T-cell (primary cell): Measurements from ENCODE around the gene ENOX1. TPM values are rescaled to one million over a fixed set of nuclear protein-coding genes. Genes with fewer than 3 reads are reported as not detected.

Experiments
- ATAC-seq, 4 experiments: fragments of 200-7000 bp in 3 of 4; fragments of 150-1000 bp in 1 of 4; cut with Tn5 transposase; replicated peaks in 1 of 4; 1 replicate in 3 of 4; 2 replicates in 1 of 4; pipeline ENCODE4 v1.10.0; 2021; ENCODE audit warnings: moderate library complexity in 3 of 4, mild to moderate bottlenecking in 2 of 4, moderate number of reproducible peaks in 1 of 4
- CTCF ChIA-PET, 2 donors: fragments of 300-600 bp; sonication (Branson Sonifier 250); formaldehyde crosslinking; loops; one replicate each; lab custom pipeline; 2022; ENCODE audit warnings: antibody characterized with exemption in 2 of 2; lab: Charles Lee
- POLR2A ChIA-PET, 2 donors: fragments of 300-600 bp; sonication (Branson Sonifier 250); formaldehyde crosslinking; loops; one replicate each; lab custom pipeline; 2022; ENCODE audit warnings: antibody characterized with exemption in 2 of 2; lab: Charles Lee
- DNase-seq, 35 experiments: peaks; one replicate each; pipeline versions ENCODE4 v3.0.0 to v3.0.0-alpha.2; 2013 to 2023
- H3K27ac ChIP-seq: one replicate; pipeline ENCODE4 v1.5.1; 2013; ENCODE audit warnings: low read length
- H3K27me3 ChIP-seq, 2 experiments: replicated peaks in 1 of 2; 1 replicate in 1 of 2; 2 replicates in 1 of 2; pipeline versions ENCODE4 v1.6.1 to v1.7.0; 2013; ENCODE audit warnings: low read length in 1 of 2, mixed read lengths in 1 of 2; ENCODE audit not compliant: control insufficient read depth in 2 of 2, insufficient read depth in 2 of 2; ENCODE audit errors: extremely low read depth in 1 of 2
- H3K36me3 ChIP-seq, 2 donors: 1 replicate in 1 of 2; 2 replicates in 1 of 2; pipeline versions ENCODE4 v1.6.1 to v1.7.0; 2013; ENCODE audit warnings: low read length in 1 of 2; ENCODE audit not compliant: control insufficient read depth in 2 of 2, insufficient read depth in 1 of 2; ENCODE audit errors: extremely low read depth in 1 of 2
- H3K4me1 ChIP-seq, 2 experiments: 1 replicate in 1 of 2; 2 replicates in 1 of 2; pipeline versions ENCODE4 v1.6.1 to v1.7.0; 2013; ENCODE audit warnings: low read length in 2 of 2, mixed read lengths in 1 of 2; ENCODE audit not compliant: insufficient read depth in 2 of 2, control insufficient read depth in 1 of 2; ENCODE audit errors: extremely low read depth in 1 of 2
- H3K4me3 ChIP-seq, 2 donors: 1 replicate in 1 of 2; 2 replicates in 1 of 2; pipeline versions ENCODE4 v1.5.1 to v1.7.0; 2013; ENCODE audit warnings: mild to moderate bottlenecking in 2 of 2, low read length in 1 of 2, moderate library complexity in 1 of 2; ENCODE audit not compliant: control insufficient read depth in 1 of 2; ENCODE audit errors: extremely low read depth in 1 of 2
- H3K9me3 ChIP-seq: 2 replicates; pipeline ENCODE4 v1.7.0; 2013
- H3K27ac Mint-ChIP-seq, 2 donors: one replicate each; pipeline ENCODE4 v1.8.0; 2020 to 2021; ENCODE audit warnings: mild to moderate bottlenecking in 2 of 2, mixed read lengths in 2 of 2
- H3K27me3 Mint-ChIP-seq, 2 donors: one replicate each; pipeline ENCODE4 v1.8.0; 2021 to 2022; ENCODE audit warnings: mixed read lengths in 2 of 2
- H3K36me3 Mint-ChIP-seq: one replicate; pipeline ENCODE4 v1.8.0; 2021; ENCODE audit warnings: mixed read lengths
- H3K4me1 Mint-ChIP-seq, 3 donors: one replicate each; pipeline ENCODE4 v1.8.0; 2020 to 2022; ENCODE audit warnings: mixed read lengths in 3 of 3, mild to moderate bottlenecking in 1 of 3
- H3K4me3 Mint-ChIP-seq, 3 donors: one replicate each; pipeline ENCODE4 v1.8.0; 2020 to 2022; ENCODE audit warnings: mild to moderate bottlenecking in 3 of 3, mixed read lengths in 3 of 3, moderate library complexity in 3 of 3
- H3K9me3 Mint-ChIP-seq, 3 donors: one replicate each; pipeline ENCODE4 v1.8.0; 2020 to 2022; ENCODE audit warnings: mixed read lengths in 3 of 3
- WGBS: methylation state at CpG from one replicate; pipeline ENCODE4 v1.1.5; 2013; ENCODE audit warnings: missing lambda C conversion rate; ENCODE audit not compliant: insufficient coverage; 5-methylcytosine and 5-hydroxymethylcytosine counted together
- total RNA-seq, 35 experiments: library from RNA in 6 of 35; stranded (reverse) in 6 of 35; fragments of 120-200 nt in 1 of 35; gene quantifications; one replicate each; pipeline versions ENCODE4 v1.2.1 to v1.2.4 and lab custom pipeline; 2013 to 2026

Gene ENOX1
- total RNA-seq, 5 donors from 2014 or later (not counting 1 experiment from before 2014, with no cell fraction given) = 0.10 TPM; not detected in 4

DNA sequence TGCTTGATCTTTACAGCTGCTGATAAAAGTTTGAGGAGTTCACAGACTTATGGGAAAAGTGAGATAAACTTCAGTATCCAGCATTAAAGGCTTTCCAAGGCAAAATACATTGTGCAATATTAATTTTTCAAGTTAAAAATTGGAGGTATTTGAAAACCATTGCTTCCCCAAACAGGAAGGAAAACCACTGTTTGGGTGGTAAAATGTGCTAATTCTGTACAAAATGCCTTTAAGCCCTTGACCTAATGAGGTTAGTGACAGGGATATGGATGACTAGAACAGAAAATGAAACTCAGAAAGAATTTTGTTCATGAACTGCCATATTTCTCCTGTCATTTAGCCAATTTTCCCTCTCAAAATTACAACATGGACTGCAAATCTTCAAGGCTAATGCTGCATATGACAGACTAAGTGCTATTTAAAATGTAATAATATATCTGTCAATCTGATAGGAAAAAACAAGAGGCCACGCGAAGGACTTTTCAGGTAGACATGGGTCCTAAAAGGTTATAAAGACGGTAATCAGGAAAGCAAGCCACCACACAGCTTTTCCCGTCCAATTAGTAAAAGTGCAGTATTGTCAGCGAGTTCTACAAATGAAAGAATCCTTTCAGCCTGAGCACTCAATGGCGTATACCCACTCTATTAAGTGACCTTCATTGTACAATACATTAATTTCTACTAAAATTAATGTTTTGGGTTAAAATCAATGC is 212.8 kb downstream of the ENOX1 start:
- Histone ChIP-seq H3K9me3 (no peaks in the 10 kb centered on the region), H3K27ac (no peak overlapping the region), H3K4me1 (no peaks in the 10 kb centered on the region), H3K4me3 (no peak overlapping the region), H3K27me3 (no peaks in the 10 kb centered on the region), H3K36me3 (no peaks in the 10 kb centered on the region)
- DNase-seq (no peak), ATAC-seq (no peak)
- no CpG with 5 or more reads among the region's 6 CpGs for WGBS
- Mint-ChIP-seq H3K27ac (no peak overlapping the region), H3K36me3 (no peaks in the 10 kb centered on the region), H3K27me3 (peaks cover 0 to 14% of the 10 kb centered on the region in 2 donors), H3K4me3 (no peak overlapping the region), H3K4me1 (no peaks in the 10 kb centered on the region), H3K9me3 (no peaks in the 10 kb centered on the region)
- ChIA-PET POLR2A (no interaction called here), CTCF (no interaction called here)

DNA sequence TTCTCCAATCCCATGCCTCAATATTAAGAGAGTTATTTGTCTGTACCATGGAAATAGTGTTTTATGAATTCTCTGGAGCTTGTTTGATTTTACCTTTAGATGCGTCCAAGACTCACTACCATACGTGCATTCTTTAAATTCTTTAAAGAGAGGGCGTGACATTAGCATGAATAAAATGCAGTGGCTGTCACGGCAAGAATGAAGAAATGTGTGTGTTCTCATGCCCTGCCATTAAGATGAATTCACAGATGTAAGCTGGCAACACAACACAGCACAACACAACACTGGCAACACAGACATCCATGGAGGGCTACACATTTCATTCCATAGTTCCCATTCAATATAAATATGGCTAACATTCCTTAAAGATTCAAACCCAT is 213.4 kb downstream of the ENOX1 start:
- H3K4me3 Mint-ChIP-seq = no peak overlapping the region
- no peaks in the 10 kb centered on the region for H3K4me1 Mint-ChIP-seq
- Histone ChIP-seq H3K27me3 (no peaks in the 10 kb centered on the region), H3K9me3 (no peaks in the 10 kb centered on the region), H3K36me3 (no peaks in the 10 kb centered on the region), H3K4me1 (no peaks in the 10 kb centered on the region), H3K27ac (no peak overlapping the region), H3K4me3 (no peak overlapping the region)
- no peaks in the 10 kb centered on the region for H3K36me3 Mint-ChIP-seq
- ChIA-PET POLR2A (no interaction called here), CTCF (no interaction called here)
- no peak for DNase-seq
- no peak overlapping the region for H3K27ac Mint-ChIP-seq
- no peak for ATAC-seq
- H3K27me3 Mint-ChIP-seq = peaks cover 0 to 8% of the 10 kb centered on the region in 2 donors
- H3K9me3 Mint-ChIP-seq = no peaks in the 10 kb centered on the region
- 80% methylated on average over 3 of the region's 4 CpGs for WGBS

DNA sequence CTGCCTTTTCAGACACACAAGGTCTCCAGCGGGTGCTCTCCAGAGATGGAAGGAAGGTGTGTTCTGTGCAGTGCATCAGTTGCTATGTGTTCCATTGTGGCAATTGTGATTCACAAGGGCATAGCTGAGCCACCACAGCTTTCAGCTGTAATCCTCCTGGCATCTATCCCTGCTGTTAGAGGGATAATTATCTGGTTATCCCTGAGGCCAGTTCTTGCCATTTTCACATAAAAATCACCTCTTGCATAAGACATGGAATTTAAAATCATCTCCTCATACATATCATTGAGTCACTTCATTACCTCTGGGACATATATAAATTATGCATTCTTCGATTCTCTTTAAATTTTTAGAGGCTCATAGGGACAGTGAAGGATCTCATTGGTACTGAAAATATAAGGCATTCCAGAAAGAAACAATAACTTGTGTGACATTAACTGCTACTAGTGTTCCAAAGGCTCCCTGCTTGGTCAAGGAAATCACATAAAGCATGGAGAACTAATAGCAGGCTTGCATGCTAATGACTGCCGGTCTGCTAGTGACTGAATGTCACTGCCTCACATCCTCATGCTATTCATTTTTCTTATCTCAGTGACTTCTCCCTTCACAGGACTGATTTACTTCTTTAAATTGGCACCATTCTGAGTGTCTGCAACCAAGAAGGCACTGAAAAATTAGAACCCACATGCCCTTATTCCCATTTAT is 214.0 kb downstream of the ENOX1 start:
- no peak overlapping the region for H3K4me3 Mint-ChIP-seq
- peaks cover 0 to 8% of the 10 kb centered on the region in 2 donors for H3K27me3 Mint-ChIP-seq
- Histone ChIP-seq H3K4me1 (no peaks in the 10 kb centered on the region), H3K27me3 (no peaks in the 10 kb centered on the region), H3K4me3 (no peak overlapping the region), H3K36me3 (no peaks in the 10 kb centered on the region), H3K27ac (no peak overlapping the region), H3K9me3 (no peaks in the 10 kb centered on the region)
- ChIA-PET CTCF (no interaction called here), POLR2A (no interaction called here)
- no peaks in the 10 kb centered on the region for H3K4me1 Mint-ChIP-seq
- no peaks in the 10 kb centered on the region for H3K36me3 Mint-ChIP-seq
- no peak for ATAC-seq
- WGBS = 88% methylated on average over 1 of the region's 3 CpGs
- no peak overlapping the region for H3K27ac Mint-ChIP-seq
- no peaks in the 10 kb centered on the region for H3K9me3 Mint-ChIP-seq
- DNase-seq = no peak

DNA sequence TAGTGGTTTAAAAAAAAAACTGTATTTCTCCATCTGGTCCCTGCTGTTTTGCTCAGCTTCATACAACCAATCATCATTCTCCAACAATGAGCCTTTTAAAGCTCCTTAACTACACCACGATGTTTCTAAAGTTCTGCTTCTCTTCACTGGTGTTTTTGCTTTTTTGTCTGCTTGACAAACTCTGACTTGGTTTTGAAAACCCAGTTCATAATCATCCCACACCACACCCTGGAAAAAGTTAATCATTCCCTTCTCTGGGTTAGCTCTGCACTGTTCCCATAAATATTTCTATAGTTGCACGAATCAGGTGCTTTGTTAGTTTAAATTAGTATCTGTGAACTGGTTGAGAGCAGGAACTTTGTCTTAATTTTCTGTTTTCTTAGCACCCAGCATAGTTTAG is 217.1 kb downstream of the ENOX1 start:
- no peaks in the 10 kb centered on the region for H3K36me3 ChIP-seq
- no peak overlapping the region for H3K27ac ChIP-seq
- no peaks in the 10 kb centered on the region for H3K27me3 ChIP-seq
- Mint-ChIP-seq H3K27ac (no peak overlapping the region), H3K4me1 (no peaks in the 10 kb centered on the region), H3K27me3 (peaks cover 0 to 7% of the 10 kb centered on the region in 2 donors), H3K36me3 (no peaks in the 10 kb centered on the region), H3K9me3 (no peaks in the 10 kb centered on the region), H3K4me3 (no peak overlapping the region)
- CTCF ChIA-PET = interaction anchor here in 1 of 2 donors (0.5 kb wide), 1 partner anchor 27 kb away, joined by 5 read pairs; no protein-coding TSS in a partner anchor
- DNase-seq (no peak), ATAC-seq (no peak)
- no peaks in the 10 kb centered on the region for H3K9me3 ChIP-seq
- no peak overlapping the region for H3K4me3 ChIP-seq
- POLR2A ChIA-PET = no interaction called here
- 86% methylated on average over 1 of the region's 2 CpGs for whole genome bisulfite sequencing
- no peaks in the 10 kb centered on the region for H3K4me1 ChIP-seq

DNA sequence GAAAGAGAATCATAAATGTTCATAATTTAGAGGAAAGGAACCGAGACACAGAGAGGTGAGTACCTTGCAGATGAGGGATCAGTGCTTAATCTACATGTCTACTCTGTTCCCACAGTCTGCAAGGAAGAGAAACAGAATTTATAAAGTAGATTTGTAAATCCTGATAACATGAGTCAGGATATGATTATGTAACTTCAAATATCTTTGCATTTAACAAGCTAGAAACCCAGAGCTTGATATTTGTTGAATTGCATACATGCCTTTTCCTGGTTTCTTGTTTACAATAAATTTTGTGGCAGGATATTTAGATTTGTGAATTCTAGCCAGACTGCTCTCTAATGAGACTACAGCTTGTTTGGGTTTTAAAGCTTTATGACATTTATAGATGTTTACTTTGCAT is 219.2 kb downstream of the ENOX1 start:
- no peak overlapping the region for H3K27ac Mint-ChIP-seq
- H3K9me3 ChIP-seq = no peaks in the 10 kb centered on the region
- H3K27me3 Mint-ChIP-seq = no peaks in the 10 kb centered on the region
- no peaks in the 10 kb centered on the region for H3K4me1 ChIP-seq
- H3K4me1 Mint-ChIP-seq = no peaks in the 10 kb centered on the region
- no peak overlapping the region for H3K4me3 Mint-ChIP-seq
- ATAC-seq = no peak
- H3K27ac ChIP-seq = no peak overlapping the region
- whole genome bisulfite sequencing = no CpG with 5 or more reads among the region's 1 CpG
- ChIA-PET CTCF (no interaction called here), POLR2A (no interaction called here)
- H3K36me3 Mint-ChIP-seq = no peaks in the 10 kb centered on the region
- H3K9me3 Mint-ChIP-seq = no peaks in the 10 kb centered on the region
- no peaks in the 10 kb centered on the region for H3K36me3 ChIP-seq
- no peaks in the 10 kb centered on the region for H3K27me3 ChIP-seq
- H3K4me3 ChIP-seq = no peak overlapping the region
- no peak for DNase-seq

DNA sequence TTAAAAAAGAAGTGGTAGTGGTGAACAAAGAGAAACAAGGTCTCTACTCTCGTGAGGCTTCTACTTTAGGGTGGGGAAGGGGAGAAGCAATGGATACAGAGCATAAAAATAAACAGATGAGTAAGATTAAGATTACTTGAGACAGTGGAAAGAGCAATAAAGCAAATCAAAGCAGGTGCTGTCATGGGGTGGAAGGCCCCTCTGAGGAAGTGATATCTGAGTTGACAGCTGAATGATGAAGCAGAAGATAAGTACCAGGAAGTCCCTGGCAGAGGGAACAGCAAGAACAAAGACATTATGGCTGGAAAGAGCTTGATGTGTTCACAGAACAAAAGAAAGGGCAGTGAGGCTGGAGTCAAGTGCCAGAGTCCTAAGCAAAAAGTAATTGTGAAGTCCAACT is 221.8 kb downstream of the ENOX1 start:
- Mint-ChIP-seq H3K27ac (no peak overlapping the region), H3K4me3 (no peak overlapping the region), H3K36me3 (no peaks in the 10 kb centered on the region), H3K9me3 (no peaks in the 10 kb centered on the region), H3K27me3 (peaks cover 0 to 3% of the 10 kb centered on the region in 2 donors), H3K4me1 (no peaks in the 10 kb centered on the region)
- Histone ChIP-seq H3K36me3 (no peaks in the 10 kb centered on the region), H3K27ac (no peak overlapping the region), H3K9me3 (no peaks in the 10 kb centered on the region), H3K27me3 (no peaks in the 10 kb centered on the region), H3K4me3 (no peak overlapping the region), H3K4me1 (no peaks in the 10 kb centered on the region)
- ChIA-PET CTCF (no interaction called here), POLR2A (interaction anchor here in 1 of 2 donors (0.6 kb wide), 1 partner anchor 203 kb away, joined by 4 read pairs; no protein-coding TSS in a partner anchor)
- WGBS = 30% methylated on average over 1 of the region's 1 CpG
- ATAC-seq = no peak
- no peak for DNase-seq
